Spinal cord (tissue), 10 donors: ENCODE data around the gene MAGEC1. TPM values are rescaled to one million over a fixed set of nuclear protein-coding genes. Genes with fewer than 3 reads are reported as not detected.

ENCODE experiments used
- DNase-seq, 6 donors: peaks; one replicate each; pipeline versions ENCODE4 v3.0.0 to v3.0.0-alpha.2; 2013 to 2015; ENCODE audit warnings: low spot score in 6 of 6, low read depth in 4 of 6
- H3K27ac ChIP-seq: one replicate; pipeline ENCODE4 v1.5.1; 2013; ENCODE audit warnings: low read depth, low read length, control low read depth
- H3K27me3 ChIP-seq: one replicate; pipeline ENCODE4 v1.6.1; 2013; ENCODE audit warnings: low read length; ENCODE audit not compliant: control insufficient read depth, insufficient read depth
- H3K36me3 ChIP-seq: one replicate; pipeline ENCODE4 v1.6.1; 2013; ENCODE audit warnings: low read length; ENCODE audit not compliant: control insufficient read depth, insufficient read depth
- H3K4me1 ChIP-seq: one replicate; pipeline ENCODE4 v1.6.1; 2013; ENCODE audit warnings: low read length; ENCODE audit not compliant: control insufficient read depth, insufficient read depth
- H3K4me3 ChIP-seq: one replicate; pipeline ENCODE4 v1.5.1; 2013; ENCODE audit warnings: low read depth, low read length, control low read depth
- H3K9me3 ChIP-seq: one replicate; pipeline ENCODE4 v1.6.1; 2013; ENCODE audit warnings: low read length; ENCODE audit not compliant: control insufficient read depth, insufficient read depth
- WGBS: methylation state at CpG from one replicate; pipeline ENCODE4 v1.1.5; 2013; ENCODE audit warnings: missing lambda C conversion rate; ENCODE audit not compliant: insufficient coverage; 5-methylcytosine and 5-hydroxymethylcytosine counted together
- polyA plus RNA-seq, 2 donors: library from polyadenylated mRNA; unstranded; fragments of 120-200 nt; gene quantifications; one replicate each; pipeline ENCODE4 v1.2.1, GENCODE V29; 2013; ENCODE audit not compliant: insufficient read length in 2 of 2
- total RNA-seq, 2 donors: library from RNA; depleted of rRNA in 1 of 2; stranded (reverse); fragments of 120-200 nt in 1 of 2; fragments of >200 nt in 1 of 2; gene quantifications; one replicate each; pipeline versions ENCODE4 v1.2.3 to v1.2.4, GENCODE V29; 2013 to 2014
- donor health status: healthy.

MAGEC1 gene
- total and polyA plus RNA-seq, 4 donors, result not detected

DNA sequence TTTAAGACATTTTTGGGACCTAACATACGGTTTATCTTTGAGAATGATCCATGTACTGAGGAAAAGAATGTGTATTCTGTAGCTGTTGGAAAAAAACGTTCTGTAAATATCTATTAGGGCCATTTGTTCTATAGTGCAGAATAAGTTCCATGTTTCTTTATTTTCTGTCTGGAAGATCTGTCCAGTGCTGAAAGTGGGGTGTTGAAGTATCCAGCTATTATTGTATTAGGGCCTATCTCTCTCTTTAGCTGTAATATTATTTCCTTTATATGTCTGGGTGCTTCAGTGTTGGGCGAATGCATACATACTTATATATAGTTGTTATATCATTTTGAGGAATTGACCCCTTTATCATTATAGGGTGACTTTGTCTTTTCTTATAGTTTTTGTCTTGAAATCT, 24.7 kb downstream of the MAGEC1 start:
- Histone ChIP-seq H3K27ac (no peak overlapping the region), H3K9me3 (no peaks in the 10 kb centered on the region), H3K4me3 (no peak overlapping the region), H3K4me1 (no peaks in the 10 kb centered on the region), H3K36me3 (no peaks in the 10 kb centered on the region), H3K27me3 (no peaks in the 10 kb centered on the region)
- 58% methylated on average over 2 of the region's 3 CpGs for WGBS
- no peak for DNase-seq

GRCh38 chrX:141934059-141934641, 30.5 kb downstream of the MAGEC1 start:
- no peaks in the 10 kb centered on the region for H3K4me1 ChIP-seq
- no peaks in the 10 kb centered on the region for H3K36me3 ChIP-seq
- H3K27ac ChIP-seq, result no peak overlapping the region
- H3K9me3 ChIP-seq, result no peaks in the 10 kb centered on the region
- no peak overlapping the region for H3K4me3 ChIP-seq
- no peaks in the 10 kb centered on the region for H3K27me3 ChIP-seq
- no peak for DNase-seq
- WGBS, result no CpG with 5 or more reads among the region's 2 CpGs

DNA sequence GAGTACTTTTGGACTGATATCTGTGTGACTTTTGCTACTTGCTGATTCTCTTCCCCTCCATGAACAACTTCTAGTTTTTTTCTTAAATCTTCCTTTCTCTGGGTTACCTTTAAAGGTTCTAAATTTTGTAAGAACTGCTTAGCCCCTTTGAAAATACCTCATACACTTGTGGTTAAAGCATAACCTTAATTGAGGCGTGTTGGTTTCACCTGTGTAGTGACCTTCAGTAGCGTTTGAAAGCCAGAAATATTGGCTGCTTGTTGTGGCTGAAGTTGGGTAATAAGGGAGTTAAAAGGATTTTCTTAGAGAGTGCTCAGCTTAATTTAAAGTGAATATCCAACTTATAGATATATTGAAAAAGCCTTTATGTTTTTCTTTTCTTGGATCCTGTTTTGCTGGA, 32.0 kb downstream of the MAGEC1 start:
- Histone ChIP-seq H3K9me3 (no peaks in the 10 kb centered on the region), H3K27me3 (no peaks in the 10 kb centered on the region), H3K36me3 (no peaks in the 10 kb centered on the region), H3K4me1 (no peaks in the 10 kb centered on the region), H3K4me3 (no peak overlapping the region), H3K27ac (no peak overlapping the region)
- no CpG with 5 or more reads among the region's 2 CpGs for WGBS
- no peak for DNase-seq

- H3K4me3 ChIP-seq, result no peak overlapping the region
- no CpG with 5 or more reads among the region's 1 CpG for WGBS
- no peaks in the 10 kb centered on the region for H3K36me3 ChIP-seq
- no peaks in the 10 kb centered on the region for H3K4me1 ChIP-seq
- H3K27ac ChIP-seq, result no peak overlapping the region
- no peaks in the 10 kb centered on the region for H3K27me3 ChIP-seq
- DNase-seq, result no peak
- H3K9me3 ChIP-seq, result no peaks in the 10 kb centered on the region
These were observed 32.4 kb downstream of the MAGEC1 start for GRCh38 chrX:141936080-141936479.

DNA sequence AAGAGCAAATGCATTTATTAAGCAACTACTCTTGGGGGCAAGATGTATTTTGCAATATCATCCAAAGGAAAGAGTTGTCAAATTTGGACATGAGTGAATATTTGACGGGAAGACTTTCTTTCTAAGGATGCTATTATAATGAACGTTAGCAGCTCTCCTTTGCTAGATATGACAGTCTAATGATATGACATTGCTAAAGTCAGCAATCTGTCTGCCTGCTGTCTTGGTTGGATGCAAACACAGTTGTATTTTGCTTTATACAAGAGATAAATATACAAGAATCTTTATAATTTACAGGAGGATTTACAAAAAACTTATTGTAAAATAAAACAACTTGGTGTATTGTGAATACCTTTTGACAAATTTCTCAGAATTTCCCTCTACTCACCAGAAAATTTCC, 37.5 kb downstream of the MAGEC1 start:
- H3K27me3 ChIP-seq, result no peaks in the 10 kb centered on the region
- H3K4me1 ChIP-seq, result no peaks in the 10 kb centered on the region
- H3K4me3 ChIP-seq, result no peak overlapping the region
- no peak overlapping the region for H3K27ac ChIP-seq
- H3K36me3 ChIP-seq, result no peaks in the 10 kb centered on the region
- no peaks in the 10 kb centered on the region for H3K9me3 ChIP-seq
- peak in 1 of 6 donors; percentile 27 for DNase-seq
- WGBS, result no CpG with 5 or more reads among the region's 2 CpGs

DNA sequence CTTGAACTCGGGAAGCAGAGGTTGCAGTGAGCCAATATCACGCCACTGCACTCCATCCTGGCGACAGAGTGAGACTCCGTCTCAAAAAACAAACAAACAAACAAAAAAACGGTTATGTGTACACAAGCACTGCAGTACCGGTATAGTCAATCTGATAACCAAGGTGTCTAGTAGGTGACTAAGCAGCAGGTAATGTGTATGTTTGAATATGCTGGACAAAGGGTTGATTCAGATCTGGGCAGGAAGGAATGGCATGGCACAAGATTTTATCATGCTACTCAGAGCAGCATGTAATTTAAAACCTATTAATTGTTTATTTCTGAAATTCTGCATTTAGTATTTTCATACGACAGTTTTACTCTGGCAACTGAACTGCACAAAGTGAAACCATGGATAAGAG, 41.7 kb downstream of the MAGEC1 start:
- DNase-seq, result no peak
- no peaks in the 10 kb centered on the region for H3K27me3 ChIP-seq
- 72% methylated on average over 3 of the region's 7 CpGs for WGBS
- H3K9me3 ChIP-seq, result no peaks in the 10 kb centered on the region
- no peak overlapping the region for H3K27ac ChIP-seq
- H3K36me3 ChIP-seq, result no peaks in the 10 kb centered on the region
- H3K4me3 ChIP-seq, result no peak overlapping the region
- no peaks in the 10 kb centered on the region for H3K4me1 ChIP-seq

GRCh38 chrX:141947350-141947749, 43.7 kb downstream of the MAGEC1 start:
- Histone ChIP-seq H3K4me3 (no peak overlapping the region), H3K27me3 (no peaks in the 10 kb centered on the region), H3K9me3 (no peaks in the 10 kb centered on the region), H3K36me3 (no peaks in the 10 kb centered on the region), H3K4me1 (no peaks in the 10 kb centered on the region), H3K27ac (no peak overlapping the region)
- DNase-seq, result no peak
- no CpG with 5 or more reads among the region's 3 CpGs for WGBS

- H3K27me3 ChIP-seq, result no peaks in the 10 kb centered on the region
These were observed 48.9 kb downstream of the MAGEC1 start for GRCh38 chrX:141952603-141953002.

DNA sequence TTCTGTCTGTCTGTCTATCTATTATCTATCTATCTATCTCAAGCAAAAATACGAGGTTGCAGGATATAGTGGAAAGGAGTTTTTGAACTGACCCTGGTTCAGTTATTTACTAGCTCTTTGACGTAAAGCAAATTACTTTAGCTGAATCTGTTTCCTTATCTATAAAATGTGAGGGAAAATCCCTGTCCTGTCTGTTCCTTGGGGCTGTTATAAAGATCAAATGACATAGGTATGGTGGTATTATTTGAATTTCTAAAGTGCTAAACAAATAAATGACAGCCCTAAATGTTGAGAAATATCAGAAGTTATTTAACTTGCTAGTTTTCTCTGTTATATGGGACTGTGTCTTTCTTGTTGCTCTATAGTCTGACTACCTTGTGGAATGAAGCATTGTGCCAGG, 55.0 kb downstream of the MAGEC1 start:
- Histone ChIP-seq H3K27ac (no peak overlapping the region), H3K4me3 (no peak overlapping the region), H3K27me3 (no peaks in the 10 kb centered on the region), H3K4me1 (no peaks in the 10 kb centered on the region), H3K36me3 (no peaks in the 10 kb centered on the region), H3K9me3 (no peaks in the 10 kb centered on the region)
- no CpG with 5 or more reads among the region's 2 CpGs for whole genome bisulfite sequencing
- no peak for DNase-seq

More at GRCh38 chrX:141952603-141953002, 48.9 kb downstream of the MAGEC1 start:
- Histone ChIP-seq H3K27ac (no peak overlapping the region), H3K36me3 (no peaks in the 10 kb centered on the region), H3K9me3 (no peaks in the 10 kb centered on the region), H3K4me3 (no peak overlapping the region), H3K4me1 (no peaks in the 10 kb centered on the region)
- no peak for DNase-seq
- 79% methylated on average over 5 of the region's 5 CpGs for WGBS
